A673 (cell line): ENCODE measurements around the gene GSDMA.

ENCODE experiments used
- EZH2 ChIP-seq: fragments of 200-600 bp; sonication (generic); IDR thresholded peaks from 2 replicates; pipeline ENCODE4 v1.6.1; 2017; ENCODE audit warnings: borderline replicate concordance, low read depth, mild to moderate bottlenecking, mixed read lengths, antibody characterized with exemption, low read length; ENCODE audit not compliant: poor library complexity, severe bottlenecking
- TF ChIP-seq, protein P1 (sequence below): fragments of 300-800, 200-600 bp; sonication (generic); conservative IDR thresholded peaks from 2 replicates; pipeline ENCODE4 v1.5.1; 2017; ENCODE audit warnings: low read depth, mild to moderate bottlenecking, antibody characterized with exemption, low read length, moderate library complexity, mixed read lengths

GRCh38 chr17:40021451-40021971 is 58.7 kb downstream of the GSDMA start:
- TF ChIP-seq, protein P1, sequence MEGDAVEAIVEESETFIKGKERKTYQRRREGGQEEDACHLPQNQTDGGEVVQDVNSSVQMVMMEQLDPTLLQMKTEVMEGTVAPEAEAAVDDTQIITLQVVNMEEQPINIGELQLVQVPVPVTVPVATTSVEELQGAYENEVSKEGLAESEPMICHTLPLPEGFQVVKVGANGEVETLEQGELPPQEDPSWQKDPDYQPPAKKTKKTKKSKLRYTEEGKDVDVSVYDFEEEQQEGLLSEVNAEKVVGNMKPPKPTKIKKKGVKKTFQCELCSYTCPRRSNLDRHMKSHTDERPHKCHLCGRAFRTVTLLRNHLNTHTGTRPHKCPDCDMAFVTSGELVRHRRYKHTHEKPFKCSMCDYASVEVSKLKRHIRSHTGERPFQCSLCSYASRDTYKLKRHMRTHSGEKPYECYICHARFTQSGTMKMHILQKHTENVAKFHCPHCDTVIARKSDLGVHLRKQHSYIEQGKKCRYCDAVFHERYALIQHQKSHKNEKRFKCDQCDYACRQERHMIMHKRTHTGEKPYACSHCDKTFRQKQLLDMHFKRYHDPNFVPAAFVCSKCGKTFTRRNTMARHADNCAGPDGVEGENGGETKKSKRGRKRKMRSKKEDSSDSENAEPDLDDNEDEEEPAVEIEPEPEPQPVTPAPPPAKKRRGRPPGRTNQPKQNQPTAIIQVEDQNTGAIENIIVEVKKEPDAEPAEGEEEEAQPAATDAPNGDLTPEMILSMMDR, result no peak
- no peak for TF ChIP-seq EZH2
